HEK293T (cell line): ENCODE data around the gene PDZD2.
A peak's percentile ranks its signal among the peaks of the same experiment; 100 is the strongest.

Experiments
- CTCF ChIA-PET: fragments of 350-600 bp; formaldehyde crosslinking; extraction: SDS; loops from one replicate; lab custom pipeline; 2021; ENCODE audit warnings: antibody characterized with exemption, inconsistent platforms; lab: Yijun Ruan, JAX
- POLR2A ChIA-PET: fragments of 350-600 bp; formaldehyde crosslinking; extraction: SDS; loops from one replicate; lab custom pipeline; 2020; ENCODE audit warnings: antibody characterized with exemption, inconsistent platforms; lab: Yijun Ruan, JAX
- DNase-seq: peaks from one replicate; pipeline ENCODE4 v3.0.0; 2012; ENCODE audit warnings: mixed read lengths; ENCODE audit errors: extremely low spot score
- ARNT ChIP-seq: fragments of 450-650 bp; IDR thresholded peaks from 2 replicates; pipeline ENCODE4 v1.6.1; 2017; ENCODE audit warnings: mild to moderate bottlenecking
- BHLHE40 ChIP-seq: fragments of 450-650 bp; IDR thresholded peaks from 2 replicates; pipeline ENCODE4 v1.6.1; 2016; ENCODE audit warnings: mild to moderate bottlenecking, moderate library complexity, borderline replicate concordance
- CTBP1 ChIP-seq: fragments of 450-650 bp; IDR thresholded peaks from 2 replicates; pipeline ENCODE4 v1.6.1; 2016; ENCODE audit warnings: borderline replicate concordance
- ELF4 ChIP-seq: fragments of 450-650 bp; IDR thresholded peaks from 2 replicates; pipeline ENCODE4 v1.6.1; 2017; ENCODE audit warnings: antibody characterized with exemption
- FOXA1 ChIP-seq: fragments of 450-650 bp; IDR thresholded peaks from 2 replicates; pipeline ENCODE4 v1.6.1; 2016; ENCODE audit warnings: mild to moderate bottlenecking
- FOXK2 ChIP-seq: fragments of 450-650 bp; IDR thresholded peaks from 2 replicates; pipeline ENCODE4 v1.6.1; 2016; ENCODE audit warnings: mild to moderate bottlenecking
- FOXM1 ChIP-seq: fragments of 450-650 bp; IDR thresholded peaks from 2 replicates; pipeline ENCODE4 v1.6.1; 2017; ENCODE audit warnings: mild to moderate bottlenecking, borderline replicate concordance
- HDGF ChIP-seq: fragments of 450-650 bp; IDR thresholded peaks from 2 replicates; pipeline ENCODE4 v1.6.1; 2017; ENCODE audit warnings: antibody characterized with exemption, borderline replicate concordance
- L3MBTL2 ChIP-seq: fragments of 450-650 bp; conservative IDR thresholded peaks from 2 replicates; pipeline ENCODE4 v1.6.1; 2016; ENCODE audit warnings: mild to moderate bottlenecking
- LEF1 ChIP-seq: fragments of 450-650 bp; IDR thresholded peaks from 2 replicates; pipeline ENCODE4 v1.6.1; 2017; ENCODE audit warnings: mild to moderate bottlenecking, borderline replicate concordance
- NFRKB ChIP-seq: fragments of 450-650 bp; IDR thresholded peaks from 2 replicates; pipeline ENCODE4 v1.6.1; 2016; ENCODE audit warnings: mild to moderate bottlenecking, moderate library complexity
- PKNOX1 ChIP-seq: fragments of 450-650 bp; IDR thresholded peaks from 2 replicates; pipeline ENCODE4 v1.6.1; 2016
- SP1 ChIP-seq: fragments of 450-650 bp; IDR thresholded peaks from 2 replicates; pipeline ENCODE4 v1.6.1; 2017
- SUZ12 ChIP-seq: fragments of 450-650 bp; IDR thresholded peaks from 2 replicates; pipeline ENCODE4 v1.6.1; 2016; ENCODE audit warnings: mild to moderate bottlenecking
- TARDBP ChIP-seq: fragments of 450-650 bp; IDR thresholded peaks from 2 replicates; pipeline ENCODE4 v1.6.1; 2016
- ZNF384 ChIP-seq: fragments of 450-650 bp; IDR thresholded peaks from 2 replicates; pipeline ENCODE4 v1.6.1; 2016

PDZD2 gene

GRCh38 chr5:32044434-32044833, 405.5 kb downstream of the PDZD2 start:
- ChIA-PET CTCF (no interaction called here), POLR2A (no interaction called here)
- TF ChIP-seq SUZ12 (no peak), LEF1 (no peak), ELF4 (no peak), BHLHE40 (no peak), FOXK2 (no peak), TARDBP (no peak), FOXM1 (no peak), NFRKB (no peak), FOXA1 (no peak)
- no peak for DNase-seq

GRCh38 chr5:32044939-32045338, 406.0 kb downstream of the PDZD2 start:
- CTCF ChIA-PET: no interaction called here
- POLR2A ChIA-PET: no interaction called here
- TF ChIP-seq BHLHE40: no peak
- no peak for TF ChIP-seq ARNT
- no peak for TF ChIP-seq FOXA1
- TF ChIP-seq L3MBTL2: no peak
- TF ChIP-seq FOXM1: no peak
- no peak for TF ChIP-seq NFRKB
- TF ChIP-seq LEF1: no peak
- TF ChIP-seq PKNOX1: no peak
- TF ChIP-seq ELF4: no peak
- no peak for TF ChIP-seq TARDBP
- no peak for TF ChIP-seq SP1
- TF ChIP-seq FOXK2: no peak
- no peak for TF ChIP-seq CTBP1
- TF ChIP-seq SUZ12: no peak
- no peak for DNase-seq

- DNase-seq: no peak
- TF ChIP-seq ELF4 (no peak), TARDBP (no peak), LEF1 (no peak), FOXK2 (no peak), ARNT (no peak), SP1 (no peak), NFRKB (no peak), HDGF (no peak), SUZ12 (no peak), FOXA1 (no peak), L3MBTL2 (no peak), FOXM1 (no peak), CTBP1 (no peak), ZNF384 (no peak)
- ChIA-PET POLR2A (no interaction called here), CTCF (no interaction called here)
Observed at GRCh38 chr5:32047056-32047455, 408.1 kb downstream of the PDZD2 start.

GRCh38 chr5:32051796-32052195, 412.9 kb downstream of the PDZD2 start:
- DNase-seq: no peak
- CTCF ChIA-PET: no interaction called here
- no peak for TF ChIP-seq FOXA1
- no peak for TF ChIP-seq L3MBTL2
- no peak for TF ChIP-seq PKNOX1
- POLR2A ChIA-PET: no interaction called here

- POLR2A ChIA-PET: no interaction called here
Observed at GRCh38 chr5:32055891-32056866, 417.2 kb downstream of the PDZD2 start.

GRCh38 chr5:32057187-32058096, 418.5 kb downstream of the PDZD2 start:
- TF ChIP-seq SP1 (no peak), PKNOX1 (peak; percentile 29; the same call in 1 of the 2 replicates), FOXA1 (no peak)
- no peak for DNase-seq
- POLR2A ChIA-PET: no interaction called here
- CTCF ChIA-PET: interaction anchor here (0.6 to 0.8 kb wide), 3 partner anchors 20 to 95 kb away, joined by 3 to 5 read pairs (median 3); no protein-coding TSS in a partner anchor

More at GRCh38 chr5:32055891-32056866, 417.2 kb downstream of the PDZD2 start:
- TF ChIP-seq FOXA1: no peak
- no peak for TF ChIP-seq FOXM1
- TF ChIP-seq CTBP1: no peak
- no peak for DNase-seq
- CTCF ChIA-PET: interaction anchor here (0.6 kb wide), 1 partner anchor 24 kb away, joined by 3 read pairs; no protein-coding TSS in a partner anchor
